Body of pancreas (tissue), 4 donors: ENCODE measurements around the gene ZNF655. TPM values are rescaled to one million over a fixed set of nuclear protein-coding genes. Genes with fewer than 3 reads are reported as not detected.
A peak's percentile ranks its signal among the peaks of the same experiment; 100 is the strongest.

Experiments
- ATAC-seq: fragments of 150-250 bp; one replicate; pipeline ENCODE4 v1.9.1; 2016
- DNase-seq, 4 donors: peaks; one replicate each; pipeline ENCODE4 v3.0.0-alpha.2; 2019
- H3K27ac ChIP-seq, 4 donors: fragments of 200-600 bp; sonication (generic); 1 replicate in 3 of 4; 2 replicates in 1 of 4; pipeline versions ENCODE4 v1.5.1 to v1.6.1; 2016 to 2019; ENCODE audit warnings: mild to moderate bottlenecking in 1 of 4, mixed read lengths in 1 of 4, moderate library complexity in 1 of 4
- H3K27me3 ChIP-seq, 2 donors: fragments of 200-600 bp; sonication (generic); one replicate each; pipeline ENCODE4 v1.6.0; 2016; ENCODE audit warnings: mild to moderate bottlenecking in 1 of 2
- H3K36me3 ChIP-seq, 2 donors: fragments of 200-600 bp; sonication (generic); replicated peaks in 1 of 2; 2 replicates each; pipeline ENCODE4 v1.5.1; 2016; ENCODE audit warnings: low read depth in 2 of 2; ENCODE audit not compliant: insufficient read depth in 1 of 2
- H3K4me1 ChIP-seq: fragments of 200-600 bp; sonication (generic); one replicate; pipeline ENCODE4 v1.6.0; 2016
- H3K4me3 ChIP-seq, 2 donors: fragments of 200-600 bp; sonication (generic); 1 replicate in 1 of 2; 2 replicates in 1 of 2; pipeline ENCODE4 v1.5.1; 2016 to 2019
- H3K9me3 ChIP-seq, 3 donors: fragments of 200-600 bp; sonication (generic); 1 replicate in 2 of 3; 2 replicates in 1 of 3; pipeline ENCODE4 v1.5.1; 2016
- CTCF ChIP-seq, 7 experiments: fragments of 450-650 bp in 4 of 7; fragments of 200-600 bp in 3 of 7; sonication (generic) in 3 of 7; IDR thresholded peaks; one replicate each; pipeline ENCODE4 v1.5.1; 2016 to 2019; ENCODE audit warnings: antibody characterized with exemption in 7 of 7
- POLR2A ChIP-seq, 3 donors: fragments of 450-650 bp; IDR thresholded peaks; one replicate each; pipeline ENCODE4 v1.6.1; 2016; ENCODE audit warnings: antibody characterized with exemption in 3 of 3, mild to moderate bottlenecking in 2 of 3
- WGBS, 2 donors: methylation state at CpG; one replicate each; pipeline ENCODE4 v1.1.5; 2017; 5-methylcytosine and 5-hydroxymethylcytosine counted together
- intact Hi-C: fragments of 100-400 bp; cut with DNase I; formaldehyde crosslinking; loops from one replicate; pipeline ENCODE4 v1.15.1; 2023
- total RNA-seq, 2 donors: library from RNA; depleted of rRNA; stranded (reverse); fragments of >200 nt; gene quantifications; one replicate each; pipeline ENCODE4 v1.1.0, GENCODE V29; 2016

The ZNF655 gene
- total RNA-seq, 2 donors from 2014 or later = 73.5 to 86.4 TPM

GRCh38 chr7:99615989-99616358 is 57.5 kb downstream of the ZNF655 start:
- intact Hi-C loops = no loop called here
- WGBS, 2 donors = 87 to 89% methylated on average over 5 of the region's 5 CpGs
- DNase-seq (no peak), ATAC-seq (no peak)
- TF ChIP-seq CTCF (IDR thresholded peaks at IDR 0.05) (no peak), POLR2A (IDR thresholded peaks at IDR 0.05) (no peak)
- no peak overlapping the region for H3K4me3 ChIP-seq
- no peaks in the 10 kb centered on the region for H3K27me3 ChIP-seq
- peaks cover 9 to 15% of the 10 kb centered on the region in 2 donors for H3K36me3 ChIP-seq
- no peaks in the 10 kb centered on the region for H3K9me3 ChIP-seq
- peak overlapping the region in 2 of 4 donors; percentile 83 to 92 for H3K27ac ChIP-seq
- H3K4me1 ChIP-seq = peaks cover 16% of the 10 kb centered on the region

GRCh38 chr7:99616359-99617191 is 58.1 kb downstream of the ZNF655 start, which contains the start of gene ZSCAN25:
Gene ZSCAN25 (plus strand): TSS chr7:99616946. CDS start chr7:99619607, 2,661 bp downstream.
- 0% methylated on average over 13 to 59 of the region's 60 CpGs for WGBS, 2 donors
- Histone ChIP-seq H3K4me1 (peaks cover 16% of the 10 kb centered on the region), H3K4me3 (peak within 1 kb of the TSS; percentile 93 to 99), H3K27me3 (no peaks in the 10 kb centered on the region), H3K9me3 (no peaks in the 10 kb centered on the region), H3K36me3 (peaks cover 9 to 20% of the 10 kb centered on the region in 2 donors), H3K27ac (peak within 1 kb of the TSS; percentile 70 to 92 (median 85))
- intact Hi-C loops = no loop called here
- ATAC-seq (peak; percentile 97), DNase-seq (peak; percentile 87 to 92 (median 90))
- peak; percentile 34 to 80 (median 80) for TF ChIP-seq POLR2A (IDR thresholded peaks at IDR 0.05)
- TF ChIP-seq CTCF (IDR thresholded peaks at IDR 0.05) = peak in 5 of 7 experiments; percentile 5 to 51 (median 32)

GRCh38 chr7:99617192-99617781 is 58.8 kb downstream of the ZNF655 start:
- ATAC-seq (no peak), DNase-seq (no peak)
- Histone ChIP-seq H3K27me3 (no peaks in the 10 kb centered on the region), H3K9me3 (no peaks in the 10 kb centered on the region), H3K4me3 (peak overlapping the region; percentile 93 to 99), H3K27ac (peak overlapping the region; percentile 70 to 92 (median 85)), H3K4me1 (peaks cover 16% of the 10 kb centered on the region), H3K36me3 (peaks cover 9 to 24% of the 10 kb centered on the region in 2 donors)
- intact Hi-C loops = no loop called here
- WGBS, 2 donors = 6 to 13% methylated on average over 14 to 22 of the region's 22 CpGs
- no peak for TF ChIP-seq CTCF (IDR thresholded peaks at IDR 0.05)
- no peak for TF ChIP-seq POLR2A (IDR thresholded peaks at IDR 0.05)

GRCh38 chr7:99618726-99619125 is 60.3 kb downstream of the ZNF655 start:
- DNase-seq = no peak
- Histone ChIP-seq H3K27ac (no peak overlapping the region), H3K9me3 (no peaks in the 10 kb centered on the region), H3K27me3 (no peaks in the 10 kb centered on the region), H3K4me3 (no peak overlapping the region), H3K4me1 (peaks cover 16% of the 10 kb centered on the region), H3K36me3 (peaks cover 9 to 33% of the 10 kb centered on the region in 2 donors)
- intact Hi-C loops = no loop called here
- 92 to 98% methylated on average over 3 of the region's 3 CpGs for WGBS, 2 donors
- no peak for ATAC-seq
- TF ChIP-seq POLR2A (IDR thresholded peaks at IDR 0.05) (no peak), CTCF (IDR thresholded peaks at IDR 0.05) (no peak)
